Measurements from ENCODE around the gene NKIRAS1.

The NKIRAS1 gene

GRCh38 chr3:23916886-23917678, at the start of gene NKIRAS1, which contains the start of gene RPL15:
TSS of gene NKIRAS1 (minus strand) at chr3:23916990. CDS start at chr3:23910904, 6,086 bp downstream.
TSS of gene RPL15 (plus strand) at chr3:23917132. CDS start at chr3:23917860, 728 bp downstream.
- Histone ChIP-seq H3K27me3 (ENCODE audit: insufficient read depth, low read depth, severe bottlenecking) (no peaks in the 10 kb centered on the region), H3K4me3 (ENCODE audit: low read depth, low read length) (peak within 1 kb of the TSS; percentile 57), H3K36me3 (peaks cover 51% of the 10 kb centered on the region), H3K9me3 (ENCODE audit: severe bottlenecking) (no peaks in the 10 kb centered on the region), H3K27ac (peak within 1 kb of the TSS; percentile 91)
- TF ChIP-seq CTCF (IDR thresholded peaks at IDR 0.05; ENCODE audit: low read depth, low read length) = no peak
- DNase-seq = peak; percentile 98

- no peaks in the 10 kb centered on the region for H3K9me3 ChIP-seq (ENCODE audit: severe bottlenecking)
- H3K27ac ChIP-seq = no peak overlapping the region
- peaks cover 78% of the 10 kb centered on the region for H3K36me3 ChIP-seq
- H3K27me3 ChIP-seq (ENCODE audit: insufficient read depth, low read depth, severe bottlenecking) = no peaks in the 10 kb centered on the region
- no peak overlapping the region for H3K4me3 ChIP-seq (ENCODE audit: low read depth, low read length)
- no peak for DNase-seq
- TF ChIP-seq CTCF (IDR thresholded peaks at IDR 0.05; ENCODE audit: low read depth, low read length) = no peak
Observed at GRCh38 chr3:23966328-23966727, 49.5 kb upstream of the NKIRAS1 start.

GRCh38 chr3:23964537-23965235, 47.9 kb upstream of the NKIRAS1 start:
- H3K36me3 ChIP-seq = peaks cover 79% of the 10 kb centered on the region

GRCh38 chr3:23961913-23962312, 45.1 kb upstream of the NKIRAS1 start:
- peaks cover 71% of the 10 kb centered on the region for H3K36me3 ChIP-seq
- no peaks in the 10 kb centered on the region for H3K27me3 ChIP-seq (ENCODE audit: insufficient read depth, low read depth, severe bottlenecking)
- H3K4me3 ChIP-seq (ENCODE audit: low read depth, low read length) = no peak overlapping the region
- no peak for TF ChIP-seq CTCF (IDR thresholded peaks at IDR 0.05; ENCODE audit: low read depth, low read length)
- no peaks in the 10 kb centered on the region for H3K9me3 ChIP-seq (ENCODE audit: severe bottlenecking)
- DNase-seq = no peak
- H3K27ac ChIP-seq = no peak overlapping the region

More at GRCh38 chr3:23964537-23965235, 47.9 kb upstream of the NKIRAS1 start:
- Histone ChIP-seq H3K27ac (no peak overlapping the region), H3K9me3 (ENCODE audit: severe bottlenecking) (no peaks in the 10 kb centered on the region), H3K27me3 (ENCODE audit: insufficient read depth, low read depth, severe bottlenecking) (no peaks in the 10 kb centered on the region), H3K4me3 (ENCODE audit: low read depth, low read length) (no peak overlapping the region)
- no peak for TF ChIP-seq CTCF (IDR thresholded peaks at IDR 0.05; ENCODE audit: low read depth, low read length)
- DNase-seq = no peak

- no peak for DNase-seq
- no peak for TF ChIP-seq CTCF (IDR thresholded peaks at IDR 0.05; ENCODE audit: low read depth, low read length)
- peaks cover 66% of the 10 kb centered on the region for H3K36me3 ChIP-seq
Observed at GRCh38 chr3:23961066-23961465, 44.3 kb upstream of the NKIRAS1 start.

More at GRCh38 chr3:23961066-23961465, 44.3 kb upstream of the NKIRAS1 start:
- no peak overlapping the region for H3K4me3 ChIP-seq (ENCODE audit: low read depth, low read length)
- no peaks in the 10 kb centered on the region for H3K9me3 ChIP-seq (ENCODE audit: severe bottlenecking)
- no peaks in the 10 kb centered on the region for H3K27me3 ChIP-seq (ENCODE audit: insufficient read depth, low read depth, severe bottlenecking)
- H3K27ac ChIP-seq = no peak overlapping the region

All from WERI-Rb-1 (cell line).